PFSK-1 (cell line): Measurements from ENCODE around the gene NFIA.

Experiments
- FOXP2 ChIP-seq: optimal IDR thresholded peaks from 2 replicates; pipeline ENCODE3; 2011; ENCODE audit warnings: borderline replicate concordance, control low read depth, inconsistent platforms; ENCODE audit not compliant: insufficient read depth; ENCODE audit errors: extremely low read length, extremely low read depth
- POLR2AphosphoS5 ChIP-seq: IDR thresholded peaks from 2 replicates; pipeline ENCODE4 v1.6.1; 2012; ENCODE audit warnings: low read depth, mild to moderate bottlenecking, control low read depth, low read length, moderate library complexity
- REST ChIP-seq, 2 experiments: IDR thresholded peaks; 2 replicates each; pipeline versions ENCODE4 v1.6.1 to v1.8.0; 2011 to 2012; ENCODE audit warnings: low read depth in 2 of 2, low read length in 2 of 2, control low read depth in 1 of 2, inconsistent platforms in 1 of 2, mild to moderate bottlenecking in 1 of 2, moderate library complexity in 1 of 2; ENCODE audit not compliant: insufficient read depth in 1 of 2
- SIN3A ChIP-seq: IDR thresholded peaks from 2 replicates; pipeline ENCODE4 v1.6.1; 2012; ENCODE audit warnings: mild to moderate bottlenecking, low read length, moderate library complexity, borderline replicate concordance; ENCODE audit not compliant: insufficient read depth
- TAF1 ChIP-seq: IDR thresholded peaks from 2 replicates; pipeline ENCODE4 v1.6.1; 2012; ENCODE audit warnings: low read length, control low read depth, borderline replicate concordance; ENCODE audit not compliant: insufficient read depth

Gene NFIA

DNA sequence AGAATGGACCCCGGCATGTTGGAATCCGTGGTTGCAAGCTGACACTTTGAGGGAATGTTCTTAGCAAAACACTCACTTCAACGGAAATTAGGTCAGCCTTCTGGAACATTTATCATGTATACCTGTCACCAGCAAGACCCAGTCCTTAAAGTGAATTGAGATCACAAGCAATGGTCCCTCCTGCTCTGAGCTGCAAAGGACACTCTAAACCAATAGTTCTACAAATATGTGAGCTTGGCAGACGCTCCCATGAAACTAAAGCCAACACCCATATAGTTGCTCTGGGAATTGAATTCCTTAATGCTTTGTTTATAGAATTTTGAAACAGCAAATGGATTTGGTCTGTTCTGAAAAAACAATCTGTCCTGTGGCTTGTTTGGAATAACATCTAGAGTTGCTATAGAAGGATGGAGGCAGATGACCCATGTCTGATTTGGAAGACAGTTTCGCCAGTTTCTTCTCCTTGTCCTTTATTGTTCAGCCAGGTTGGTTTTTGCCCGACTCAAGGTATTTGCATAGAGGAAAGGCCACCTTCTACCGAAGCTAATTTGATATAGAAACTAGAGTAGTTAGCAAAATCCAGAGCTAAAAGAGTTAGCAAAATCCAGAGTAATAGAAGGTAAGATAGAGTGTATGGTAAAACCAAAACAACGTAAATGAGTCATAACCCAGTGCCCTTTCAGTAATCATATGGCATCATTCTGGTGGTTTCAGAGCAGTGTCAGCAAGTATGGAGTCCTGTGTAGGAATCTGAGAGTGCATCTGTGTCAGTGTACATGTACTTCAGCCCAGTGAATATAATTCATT lies 236.2 kb downstream of the NFIA start:
- no peak for TF ChIP-seq REST (IDR thresholded peaks at IDR 0.05; ENCODE audit: insufficient read depth in 1 of 2, low read depth in 2 of 2, low read length in 2 of 2)
- no peak for TF ChIP-seq TAF1
- TF ChIP-seq POLR2AphosphoS5: no peak
- no peak for TF ChIP-seq SIN3A
- TF ChIP-seq FOXP2: no peak

- no peak for TF ChIP-seq POLR2AphosphoS5
- TF ChIP-seq SIN3A: no peak
- no peak for TF ChIP-seq REST (IDR thresholded peaks at IDR 0.05; ENCODE audit: insufficient read depth in 1 of 2, low read depth in 2 of 2, low read length in 2 of 2)
- no peak for TF ChIP-seq FOXP2
- no peak for TF ChIP-seq TAF1
Measured at GRCh38 chr1:61320575-61320974, 238.2 kb downstream of the NFIA start.

DNA sequence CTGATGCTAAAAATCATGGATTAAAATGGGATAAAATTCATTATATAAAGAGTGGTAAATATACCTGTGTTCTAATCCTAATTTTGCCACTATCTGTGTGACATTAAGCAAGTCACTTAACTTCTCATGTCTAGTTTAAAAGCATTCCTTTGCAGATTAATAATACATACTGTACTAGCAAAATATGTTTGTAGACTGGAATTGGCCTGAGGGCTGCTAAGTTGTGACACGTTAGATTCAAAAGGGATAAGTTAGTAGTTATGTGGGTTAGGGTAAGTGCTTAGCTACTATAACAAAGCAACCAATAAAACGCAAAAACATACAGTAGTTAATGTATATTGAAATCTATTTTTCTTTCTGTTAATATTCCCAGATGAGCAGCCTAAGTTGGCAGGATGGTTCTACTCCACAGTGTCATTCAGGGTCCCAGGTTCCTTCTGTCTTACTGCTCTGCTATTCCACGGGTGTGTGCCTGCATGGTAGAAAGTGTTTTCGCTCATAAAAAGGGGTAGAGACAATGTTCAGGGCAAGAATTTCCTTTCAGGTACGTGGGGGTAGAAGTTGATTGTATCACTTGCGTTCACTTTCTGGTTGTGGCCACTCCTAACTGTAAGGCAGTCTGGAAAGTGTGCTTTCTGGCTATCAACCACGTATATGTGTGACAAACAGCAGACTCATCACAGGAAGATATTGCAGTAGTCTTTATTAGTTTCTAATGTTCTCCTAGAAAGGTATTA lies 239.8 kb downstream of the NFIA start:
- no peak for TF ChIP-seq POLR2AphosphoS5
- no peak for TF ChIP-seq SIN3A
- no peak for TF ChIP-seq REST (IDR thresholded peaks at IDR 0.05; ENCODE audit: insufficient read depth in 1 of 2, low read depth in 2 of 2, low read length in 2 of 2)
- TF ChIP-seq TAF1: no peak
- TF ChIP-seq FOXP2: no peak

DNA sequence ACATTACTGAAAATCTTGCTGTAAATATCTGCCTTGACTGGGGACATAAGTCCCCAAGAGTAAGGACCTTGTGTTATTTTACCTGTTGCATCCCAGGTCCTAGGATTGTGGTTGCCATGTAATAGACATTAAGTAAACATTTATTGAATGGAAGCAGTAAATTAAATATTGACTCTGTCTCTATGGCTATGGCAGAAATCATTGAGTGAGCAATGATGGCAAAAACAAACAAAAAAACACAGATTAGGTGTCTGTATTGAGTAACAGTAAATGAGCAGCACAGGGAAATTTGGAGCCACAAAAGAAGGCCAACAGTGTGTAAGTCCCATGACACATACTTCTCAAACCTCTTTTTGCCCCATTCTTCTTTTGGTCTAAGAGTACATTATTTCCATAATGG lies 240.4 kb downstream of the NFIA start:
- TF ChIP-seq TAF1: no peak
- no peak for TF ChIP-seq REST (IDR thresholded peaks at IDR 0.05; ENCODE audit: insufficient read depth in 1 of 2, low read depth in 2 of 2, low read length in 2 of 2)
- TF ChIP-seq FOXP2: no peak
- no peak for TF ChIP-seq SIN3A
